DOHH2 (cell line): ENCODE results near the gene FAM227B.

ENCODE experiments used
- EZH2phosphoT487 ChIP-seq: fragments of 200-600 bp; sonication (generic); IDR thresholded peaks from 2 replicates; pipeline ENCODE4 v1.6.1; 2017; ENCODE audit warnings: borderline replicate concordance, mild to moderate bottlenecking, antibody characterized with exemption, low read length, moderate library complexity, mixed read lengths
- TF ChIP-seq, protein P1 (sequence below): fragments of 200-600 bp; sonication (generic); IDR thresholded peaks from one replicate; pipeline ENCODE4 v1.5.1; 2014; ENCODE audit warnings: antibody characterized with exemption, mild to moderate bottlenecking, low read depth, low read length; ENCODE audit not compliant: poor library complexity, severe bottlenecking

DNA sequence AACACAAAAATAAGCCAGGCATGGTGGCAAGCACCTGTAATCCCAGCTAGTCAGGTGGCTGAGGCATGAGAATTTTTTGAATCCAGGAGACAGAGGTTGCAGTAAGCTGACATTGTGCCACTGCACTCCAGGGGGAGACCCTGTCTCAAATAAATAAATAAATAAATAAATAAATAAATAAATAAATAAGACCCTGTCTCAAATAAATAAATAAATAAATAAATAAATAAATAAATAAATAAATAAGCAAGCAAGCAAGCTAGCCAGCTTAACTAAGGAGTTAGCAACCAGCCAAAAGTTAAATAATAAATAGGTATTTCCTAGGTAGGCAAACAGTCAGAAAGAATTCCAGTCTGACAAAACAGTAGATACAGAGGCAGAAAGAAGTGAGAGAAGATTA is 326.7 kb downstream of the FAM227B start:
- TF ChIP-seq, protein P1, sequence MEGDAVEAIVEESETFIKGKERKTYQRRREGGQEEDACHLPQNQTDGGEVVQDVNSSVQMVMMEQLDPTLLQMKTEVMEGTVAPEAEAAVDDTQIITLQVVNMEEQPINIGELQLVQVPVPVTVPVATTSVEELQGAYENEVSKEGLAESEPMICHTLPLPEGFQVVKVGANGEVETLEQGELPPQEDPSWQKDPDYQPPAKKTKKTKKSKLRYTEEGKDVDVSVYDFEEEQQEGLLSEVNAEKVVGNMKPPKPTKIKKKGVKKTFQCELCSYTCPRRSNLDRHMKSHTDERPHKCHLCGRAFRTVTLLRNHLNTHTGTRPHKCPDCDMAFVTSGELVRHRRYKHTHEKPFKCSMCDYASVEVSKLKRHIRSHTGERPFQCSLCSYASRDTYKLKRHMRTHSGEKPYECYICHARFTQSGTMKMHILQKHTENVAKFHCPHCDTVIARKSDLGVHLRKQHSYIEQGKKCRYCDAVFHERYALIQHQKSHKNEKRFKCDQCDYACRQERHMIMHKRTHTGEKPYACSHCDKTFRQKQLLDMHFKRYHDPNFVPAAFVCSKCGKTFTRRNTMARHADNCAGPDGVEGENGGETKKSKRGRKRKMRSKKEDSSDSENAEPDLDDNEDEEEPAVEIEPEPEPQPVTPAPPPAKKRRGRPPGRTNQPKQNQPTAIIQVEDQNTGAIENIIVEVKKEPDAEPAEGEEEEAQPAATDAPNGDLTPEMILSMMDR = no peak
- TF ChIP-seq EZH2phosphoT487 = no peak
